ENCODE data around the gene CRYGS.

GRCh38 chr3:186520431-186520830, 23.7 kb downstream of the CRYGS start:
- no peak for TF ChIP-seq CTCF (IDR thresholded peaks at IDR 0.05 in 8 of 11, conservative IDR thresholded peaks at IDR 0.05 in 3 of 11)
- no peak for TF ChIP-seq POLR2A (IDR thresholded peaks at IDR 0.05)

Data from spleen (tissue), 7 donors.